ENCODE measurements around the gene ARHGAP40. TPM values are rescaled to one million over a fixed set of nuclear protein-coding genes. Genes with fewer than 3 reads are reported as not detected.
A peak's percentile ranks its signal among the peaks of the same experiment; 100 is the strongest.

Gene ARHGAP40
- total RNA-seq (2016; rRNA removed; fragmentation: Illumina TruSeq; extraction: Trizol) (0.44 and 0.75 TPM in 2 replicates), polyA plus RNA-seq (2011; rRNA removed) (2.1 and 2.7 TPM in 2 replicates), polyA minus RNA-seq (2011; rRNA and poly(A)+ RNA removed; ENCODE audit: low replicate concordance) (1.7 TPM in 1 of 2 replicates, not detected in the other), Bru-seq, nascent RNA (percentile 49 among the genes with signal in this experiment), BruChase-seq, experiment 1, labeled RNA remaining after a 6-hour chase (percentile 50 among the genes with signal in this experiment), BruChase-seq, experiment 2, labeled RNA remaining after a 2-hour chase (percentile 46 among the genes with signal in this experiment)
- total RNA-seq (2016; cell fraction: cytosol; rRNA removed; fragmentation: Illumina TruSeq; extraction: Trizol; ENCODE audit: low read depth) = 0.09 and 0.30 TPM in 2 replicates
- total RNA-seq (2016; cell fraction: insoluble cytoplasmic fraction; rRNA removed; fragmentation: Illumina TruSeq; extraction: Trizol) = 0.34 and 0.84 TPM in 2 replicates
- total RNA-seq (2016; cell fraction: membrane; rRNA removed; fragmentation: Illumina TruSeq; extraction: Trizol) = 0.10 and 0.43 TPM in 2 replicates
- 0.31 and 0.90 TPM in 2 replicates for total RNA-seq (2016; cell fraction: nucleus; rRNA removed; fragmentation: Illumina TruSeq; extraction: Trizol)
- polyA plus RNA-seq (2011; cell fraction: cytosol; rRNA removed) = 0.72 and 0.86 TPM in 2 replicates
- polyA plus RNA-seq (2011; cell fraction: nucleus; rRNA removed) = 15.4 and 16.6 TPM in 2 replicates
- 0.47 and 0.86 TPM in 2 replicates for polyA plus RNA-seq (2012)
- polyA plus RNA-seq (2016; cell fraction: cytosol; fragmentation: Illumina TruSeq; extraction: Trizol; ENCODE audit: low read depth) = 0.06 and 0.20 TPM in 2 replicates
- 0.21 and 0.39 TPM in 2 replicates for polyA plus RNA-seq (2016; cell fraction: insoluble cytoplasmic fraction; fragmentation: Illumina TruSeq; extraction: Trizol; ENCODE audit: low read depth)
- 0.19 and 0.26 TPM in 2 replicates for polyA plus RNA-seq (2016; cell fraction: membrane; fragmentation: Illumina TruSeq; extraction: Trizol; ENCODE audit: low read depth)
- 1.5 and 2.2 TPM in 2 replicates for polyA plus RNA-seq (2016; cell fraction: nucleus; fragmentation: Illumina TruSeq; extraction: Trizol; ENCODE audit: insufficient read depth, low read depth)
- polyA minus RNA-seq (2011; cell fraction: cytosol; rRNA and poly(A)+ RNA removed) = 0.20 TPM in 1 of 2 replicates, not detected in the other
- 2.7 and 2.9 TPM in 2 replicates for polyA minus RNA-seq (2011; cell fraction: nucleus; rRNA and poly(A)+ RNA removed)
- long read RNA-seq, experiment 1 = 0 reads
- long read RNA-seq, experiment 2, partial matches to known transcripts = 1 of 7 reads
- long read RNA-seq, experiment 2, other reads (novel, unspliced or antisense) = 5 of 7 reads

GRCh38 chr20:38601216-38602184 lies at the start of gene ARHGAP40:
Gene ARHGAP40 (plus strand): TSS chr20:38601809.
- no peaks in the 10 kb centered on the region for H3K9me3 ChIP-seq (ENCODE audit: low read length)
- H2AFZ ChIP-seq (ENCODE audit: low read length) = no peak within 1 kb of the TSS
- no TSS peak for BruUV-seq (replicated peaks)
- peak; percentile 8 for FAIRE-seq
- peak within 1 kb of the TSS; percentile 22 to 70 (median 49); a peak in 5 of 6 replicates for H3K4me3 ChIP-seq (replicated peaks in 1 of 3; ENCODE audit: insufficient read depth in 1 of 3, low read depth in 2 of 3, low read length in 3 of 3)
- no peak within 1 kb of the TSS for H3K27ac ChIP-seq (ENCODE audit: extremely low read length, insufficient read depth, low read length)
- ChIA-PET POLR2A (no interaction called here), CTCF (ENCODE audit: low intra/inter-chr PET ratio, low total read pairs) (no interaction called here)
- 25% methylated on average over 28 of the region's 42 CpGs for WGBS (ENCODE audit: low lambda C conversion rate)
- no peaks in the 10 kb centered on the region for H3K79me2 ChIP-seq (ENCODE audit: insufficient read depth, low read length)
- no peaks in the 10 kb centered on the region for H3K36me3 ChIP-seq (replicated peaks in 1 of 2; ENCODE audit: control insufficient read depth in 1 of 2, insufficient read depth in 2 of 2, low read length in 2 of 2)
- DNase-seq (ENCODE audit: low spot score) = peak; percentile 54
- in situ Hi-C loops (cut with HindIII; ENCODE audit: extremely low pct_ligation_motif_present, low pct_unique_long_range_greater_than_20kb) (no loop called here), intact Hi-C loops (cut with micrococcal nuclease; ENCODE audit: unreplicated experiment) (no loop called here)
- peaks cover 74% of the 10 kb centered on the region for H3K4me1 ChIP-seq (ENCODE audit: insufficient read depth, low read length)
- ATAC-seq = peak; percentile 89
- H4K20me1 ChIP-seq (ENCODE audit: insufficient read depth, low read length) = no peaks in the 10 kb centered on the region
- H3K27me3 ChIP-seq (ENCODE audit: control insufficient read depth in 1 of 2, insufficient read depth in 2 of 2, low read length in 2 of 2) = peaks cover 2 to 58% of the 10 kb centered on the region in 2 experiments; a peak in 4 of 5 replicates
- H3K4me2 ChIP-seq (ENCODE audit: low read depth, low read length) = peak within 1 kb of the TSS; percentile 70
- H3K9ac ChIP-seq (ENCODE audit: insufficient read depth, low read depth, low read length) = peak within 1 kb of the TSS; percentile 21; the same call in 1 of the 2 replicates
- TF ChIP-seq ZNF496 (CRISPR knock-in tag; IDR thresholded peaks at IDR 0.05; ENCODE audit: insufficient replicate concordance) (no peak), MEIS1 (CRISPR knock-in tag; IDR thresholded peaks at IDR 0.05; ENCODE audit: borderline replicate concordance) (0 out of 2 replicates have a peak, but pooled peaks have one; percentile 28), BHLHE40 (IDR thresholded peaks at IDR 0.05; ENCODE audit: low read length) (no peak), RFX3 (CRISPR knock-in tag; IDR thresholded peaks at IDR 0.05) (no peak), ZNF556 (CRISPR knock-in tag; IDR thresholded peaks at IDR 0.05; ENCODE audit: borderline replicate concordance) (no peak), ZSCAN29 (CRISPR knock-in tag; conservative IDR thresholded peaks at IDR 0.05) (no peak), ZNF550 (CRISPR knock-in tag; IDR thresholded peaks at IDR 0.05; ENCODE audit: borderline replicate concordance) (0 out of 2 replicates have a peak, but pooled peaks have one; percentile 63), SRSF4 (IDR thresholded peaks at IDR 0.05; ENCODE audit: low read depth, low read length, poor library complexity, severe bottlenecking) (no peak), AGO1 (IDR thresholded peaks at IDR 0.05; ENCODE audit: low read depth, low read length, poor library complexity, severe bottlenecking) (peak; percentile 56), ZBTB26 (CRISPR knock-in tag; IDR thresholded peaks at IDR 0.05; ENCODE audit: borderline replicate concordance) (no peak), CENPT (CRISPR knock-in tag; IDR thresholded peaks at IDR 0.05; ENCODE audit: low read depth) (no peak), ESRRA (CRISPR knock-in tag; IDR thresholded peaks at IDR 0.05; ENCODE audit: low read depth) (no peak), CCAR2 (optimal IDR thresholded peaks at IDR 0.05; ENCODE audit: low read depth, low read length) (no peak), JARID2 (CRISPR knock-in tag; IDR thresholded peaks at IDR 0.05; ENCODE audit: insufficient replicate concordance) (no peak)
- TF ChIP-seq, protein P1, sequence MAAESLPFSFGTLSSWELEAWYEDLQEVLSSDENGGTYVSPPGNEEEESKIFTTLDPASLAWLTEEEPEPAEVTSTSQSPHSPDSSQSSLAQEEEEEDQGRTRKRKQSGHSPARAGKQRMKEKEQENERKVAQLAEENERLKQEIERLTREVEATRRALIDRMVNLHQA (CRISPR knock-in tag; IDR thresholded peaks at IDR 0.05) = no peak
